Central memory CD4-positive, alpha-beta T cell (primary cell): ENCODE data around the gene ACTA2.

Experiments
- DNase-seq: peaks from one replicate; pipeline ENCODE4 v3.0.0; 2022

The ACTA2 gene

GRCh38 chr10:88980800-88981199, 28.2 kb upstream of the ACTA2 start:
- no peak for DNase-seq

- no peak for DNase-seq
Observed at GRCh38 chr10:88980247-88980646, 27.7 kb upstream of the ACTA2 start.

GRCh38 chr10:88979603-88980002, 27.0 kb upstream of the ACTA2 start:
- DNase-seq = no peak

- DNase-seq = no peak
Observed at GRCh38 chr10:88979153-88979562, 26.6 kb upstream of the ACTA2 start.

- DNase-seq = no peak
Observed at GRCh38 chr10:88978463-88978862, 25.9 kb upstream of the ACTA2 start.

- no peak for DNase-seq
Observed at GRCh38 chr10:88975377-88975720, 22.8 kb upstream of the ACTA2 start.

- no peak for DNase-seq
Observed at GRCh38 chr10:88974446-88975376, 22.1 kb upstream of the ACTA2 start.

- no peak for DNase-seq
Observed at GRCh38 chr10:88974012-88974411, 21.4 kb upstream of the ACTA2 start.

GRCh38 chr10:88971221-88972061, 18.9 kb upstream of the ACTA2 start:
- no peak for DNase-seq

- no peak for DNase-seq
Observed at GRCh38 chr10:88968391-88968790, 15.8 kb upstream of the ACTA2 start.

- DNase-seq = no peak
Observed at GRCh38 chr10:88966797-88967196, 14.2 kb upstream of the ACTA2 start.

- DNase-seq = no peak
Observed at GRCh38 chr10:88964869-88965415, 12.4 kb upstream of the ACTA2 start.

GRCh38 chr10:88964360-88964759, 11.8 kb upstream of the ACTA2 start:
- no peak for DNase-seq

GRCh38 chr10:88963318-88963717, 10.7 kb upstream of the ACTA2 start:
- DNase-seq = no peak

GRCh38 chr10:88962336-88962735, 9.8 kb upstream of the ACTA2 start:
- peak; percentile 45 for DNase-seq

GRCh38 chr10:88961266-88961665, 8.7 kb upstream of the ACTA2 start:
- no peak for DNase-seq

GRCh38 chr10:88960802-88961201, 8.2 kb upstream of the ACTA2 start:
- DNase-seq = no peak

- no peak for DNase-seq
Observed at GRCh38 chr10:88958721-88959120, 6.1 kb upstream of the ACTA2 start.

- no peak for DNase-seq
Observed at GRCh38 chr10:88957381-88957780, 4.8 kb upstream of the ACTA2 start.

- no peak for DNase-seq
Observed at GRCh38 chr10:88954458-88955083, 2.0 kb upstream of the ACTA2 start.

- DNase-seq = no peak
Observed at GRCh38 chr10:88953662-88954061, 1.1 kb upstream of the ACTA2 start.

- DNase-seq = no peak
Observed at GRCh38 chr10:88949912-88950837, 2.4 kb downstream of the ACTA2 start.
